Spleen (tissue), 11 donors: ENCODE results near the gene ST8SIA6. TPM values are rescaled to one million over a fixed set of nuclear protein-coding genes. Genes with fewer than 3 reads are reported as not detected.

Source experiments
- DNase-seq: peaks from one replicate; pipeline ENCODE4 v3.0.0-alpha.2; 2020
- H3K27ac ChIP-seq, 8 donors: fragments of 200-600 bp; sonication (generic) in 7 of 8; 1 replicate in 4 of 8; 2 replicates in 4 of 8; pipeline versions ENCODE4 v1.5.0 to v1.8.0; 2016 to 2021; ENCODE audit warnings: inconsistent platforms in 4 of 8, mild to moderate bottlenecking in 4 of 8, moderate library complexity in 1 of 8
- H3K27me3 ChIP-seq, 7 donors: fragments of 200-600 bp; sonication (generic) in 6 of 7; replicated peaks in 1 of 7; 1 replicate in 4 of 7; 2 replicates in 3 of 7; pipeline versions ENCODE4 v1.5.0 to v1.8.0; 2016 to 2021; ENCODE audit warnings: inconsistent platforms in 3 of 7, mild to moderate bottlenecking in 1 of 7
- H3K36me3 ChIP-seq, 6 donors: fragments of 200-600 bp; sonication (generic) in 5 of 6; 1 replicate in 4 of 6; 2 replicates in 2 of 6; pipeline versions ENCODE4 v1.5.0 to v1.8.0; 2016 to 2021; ENCODE audit warnings: inconsistent platforms in 2 of 6
- H3K4me1 ChIP-seq, 6 donors: fragments of 200-600 bp; sonication (generic) in 5 of 6; 1 replicate in 3 of 6; 2 replicates in 3 of 6; pipeline versions ENCODE4 v1.5.0 to v1.8.0; 2016 to 2021; ENCODE audit warnings: inconsistent platforms in 3 of 6
- H3K4me3 ChIP-seq, 8 donors: fragments of 200-600 bp; sonication (generic) in 7 of 8; 1 replicate in 4 of 8; 2 replicates in 4 of 8; pipeline versions ENCODE4 v1.5.0 to v1.8.0; 2016 to 2021; ENCODE audit warnings: inconsistent platforms in 4 of 8, mild to moderate bottlenecking in 4 of 8, moderate library complexity in 2 of 8
- H3K9me3 ChIP-seq, 8 donors: fragments of 200-600 bp; sonication (generic) in 7 of 8; 1 replicate in 4 of 8; 2 replicates in 4 of 8; pipeline versions ENCODE4 v1.5.0 to v1.8.0; 2016 to 2021; ENCODE audit warnings: inconsistent platforms in 4 of 8
- POLR2A ChIP-seq, 3 donors: fragments of 450-650 bp; IDR thresholded peaks; one replicate each; pipeline ENCODE4 v1.5.1; 2017; ENCODE audit warnings: antibody characterized with exemption in 3 of 3, mild to moderate bottlenecking in 1 of 3
- POLR2AphosphoS5 ChIP-seq, 3 donors: sonication (generic); formaldehyde crosslinking; IDR thresholded peaks; one replicate each; pipeline ENCODE4 v1.5.1; 2017; ENCODE audit warnings: antibody characterized with exemption in 3 of 3
- WGBS, 5 donors: extraction: QIAGEN DNeasy Blood & Tissue Kit in 3 of 5; methylation state at CpG; one replicate each; pipeline versions ENCODE4 v1.1.5 to v1.1.7; 2013 to 2018; 5-methylcytosine and 5-hydroxymethylcytosine counted together
- intact Hi-C: fragments of 100-400 bp; cut with DNase I; formaldehyde crosslinking; loops from one replicate; pipeline ENCODE4 v1.15.0; 2023; ENCODE audit warnings: low total_unique reads
- polyA plus RNA-seq, 3 donors: library from polyadenylated mRNA; stranded (reverse); fragments of 200-250 nt; gene quantifications; one replicate each; pipeline ENCODE4 v1.2.1, GENCODE V29; 2013
- total RNA-seq, 7 donors: library from RNA; depleted of rRNA in 3 of 7; stranded (reverse); fragments of >200 nt in 3 of 7; fragmentation: NEBNext Ultra II Directional in 4 of 7; extraction: Animal tissue kit (Norgen Biotek cat#: 25700) in 4 of 7; gene quantifications; one replicate each; pipeline versions ENCODE4 v1.1.0 to v1.2.1, GENCODE V29; 2016 to 2021
- TF ChIP-seq, protein P1 (sequence below), 11 experiments: fragments of 200-600 bp in 7 of 11; fragments of 450-650 bp in 4 of 11; sonication (generic) in 4 of 11; IDR thresholded peaks in 8 of 11; conservative IDR thresholded peaks in 3 of 11; 1 replicate in 7 of 11; 2 replicates in 4 of 11; pipeline versions ENCODE4 v1.4.0 to v1.8.0; 2016 to 2021; ENCODE audit warnings: antibody characterized with exemption in 11 of 11, inconsistent platforms in 4 of 11, mild to moderate bottlenecking in 1 of 11
- donor health status: healthy with polysubstance abuse.
- donor health status: DM: no; HTN: no; CAD: no; lungs with moderate emphysema.
- donor health status: DM: no; HTN: no; CAD: no.
- donor health status: Bipolar disorder and iron deficiency.
- donor health status: healthy.
- donor health status: DM: no; HTN: no; CAD: no.
- donor health status: DM: yes; HTN: yes; CAD: no.

Gene ST8SIA6
- total and polyA plus RNA-seq, 10 donors: 0.02 to 1.2 (median 1.0) TPM; not detected in 3

- DNase-seq: no peak
- Histone ChIP-seq H3K36me3 (no peaks in the 10 kb centered on the region), H3K9me3 (no peaks in the 10 kb centered on the region), H3K27me3 (no peaks in the 10 kb centered on the region), H3K27ac (no peak overlapping the region), H3K4me1 (no peaks in the 10 kb centered on the region), H3K4me3 (no peak overlapping the region)
- 38 to 88% (median 79%) methylated on average over 2 of the region's 2 CpGs for WGBS, 5 donors
- TF ChIP-seq, protein P1, sequence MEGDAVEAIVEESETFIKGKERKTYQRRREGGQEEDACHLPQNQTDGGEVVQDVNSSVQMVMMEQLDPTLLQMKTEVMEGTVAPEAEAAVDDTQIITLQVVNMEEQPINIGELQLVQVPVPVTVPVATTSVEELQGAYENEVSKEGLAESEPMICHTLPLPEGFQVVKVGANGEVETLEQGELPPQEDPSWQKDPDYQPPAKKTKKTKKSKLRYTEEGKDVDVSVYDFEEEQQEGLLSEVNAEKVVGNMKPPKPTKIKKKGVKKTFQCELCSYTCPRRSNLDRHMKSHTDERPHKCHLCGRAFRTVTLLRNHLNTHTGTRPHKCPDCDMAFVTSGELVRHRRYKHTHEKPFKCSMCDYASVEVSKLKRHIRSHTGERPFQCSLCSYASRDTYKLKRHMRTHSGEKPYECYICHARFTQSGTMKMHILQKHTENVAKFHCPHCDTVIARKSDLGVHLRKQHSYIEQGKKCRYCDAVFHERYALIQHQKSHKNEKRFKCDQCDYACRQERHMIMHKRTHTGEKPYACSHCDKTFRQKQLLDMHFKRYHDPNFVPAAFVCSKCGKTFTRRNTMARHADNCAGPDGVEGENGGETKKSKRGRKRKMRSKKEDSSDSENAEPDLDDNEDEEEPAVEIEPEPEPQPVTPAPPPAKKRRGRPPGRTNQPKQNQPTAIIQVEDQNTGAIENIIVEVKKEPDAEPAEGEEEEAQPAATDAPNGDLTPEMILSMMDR (IDR thresholded peaks at IDR 0.05 in 8 of 11, conservative IDR thresholded peaks at IDR 0.05 in 3 of 11): no peak
- TF ChIP-seq POLR2A (IDR thresholded peaks at IDR 0.05) (no peak), POLR2AphosphoS5 (IDR thresholded peaks at IDR 0.05) (no peak)
- intact Hi-C loops: no loop called here
These were observed 96.6 kb downstream of the ST8SIA6 start for GRCh38 chr10:17357781-17358180.

- intact Hi-C loops: no loop called here
- peaks cover 0 to under 1% (median 0%) of the 10 kb centered on the region in 7 donors for H3K27me3 ChIP-seq
- TF ChIP-seq, protein P1 (IDR thresholded peaks at IDR 0.05 in 8 of 11, conservative IDR thresholded peaks at IDR 0.05 in 3 of 11): no peak
- TF ChIP-seq POLR2AphosphoS5 (IDR thresholded peaks at IDR 0.05): no peak
- no peak for TF ChIP-seq POLR2A (IDR thresholded peaks at IDR 0.05)
- no peaks in the 10 kb centered on the region for H3K9me3 ChIP-seq
- no peak for DNase-seq
- WGBS, 5 donors: 57 to 86% (median 74%) methylated on average over 2 of the region's 2 CpGs
- no peaks in the 10 kb centered on the region for H3K4me1 ChIP-seq
- H3K27ac ChIP-seq: no peak overlapping the region
- H3K4me3 ChIP-seq: no peak overlapping the region
- H3K36me3 ChIP-seq: no peaks in the 10 kb centered on the region
These were observed 97.6 kb downstream of the ST8SIA6 start for GRCh38 chr10:17356820-17357219.

DNA sequence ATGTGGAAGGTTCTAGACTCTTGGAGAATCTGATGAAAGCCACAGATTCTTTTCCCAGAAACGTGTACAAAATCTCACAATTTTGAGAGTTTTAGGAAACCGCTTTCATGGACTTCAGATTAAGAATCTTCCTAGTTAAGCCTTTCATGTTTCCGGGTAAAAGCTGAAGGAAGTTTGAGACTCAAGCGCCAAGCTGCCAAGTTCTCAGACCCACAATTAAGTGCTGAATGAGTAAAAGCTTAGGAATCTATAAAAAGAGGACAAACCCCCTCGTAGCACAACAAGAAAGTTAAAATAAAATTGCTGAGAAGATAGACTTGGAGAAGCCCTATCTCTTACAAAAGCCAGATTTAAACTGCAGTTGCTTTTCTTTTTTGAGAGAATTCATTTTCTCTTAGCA is 99.6 kb downstream of the ST8SIA6 start:
- 48 to 79% (median 65%) methylated on average over 5 of the region's 5 CpGs for WGBS, 5 donors

DNA sequence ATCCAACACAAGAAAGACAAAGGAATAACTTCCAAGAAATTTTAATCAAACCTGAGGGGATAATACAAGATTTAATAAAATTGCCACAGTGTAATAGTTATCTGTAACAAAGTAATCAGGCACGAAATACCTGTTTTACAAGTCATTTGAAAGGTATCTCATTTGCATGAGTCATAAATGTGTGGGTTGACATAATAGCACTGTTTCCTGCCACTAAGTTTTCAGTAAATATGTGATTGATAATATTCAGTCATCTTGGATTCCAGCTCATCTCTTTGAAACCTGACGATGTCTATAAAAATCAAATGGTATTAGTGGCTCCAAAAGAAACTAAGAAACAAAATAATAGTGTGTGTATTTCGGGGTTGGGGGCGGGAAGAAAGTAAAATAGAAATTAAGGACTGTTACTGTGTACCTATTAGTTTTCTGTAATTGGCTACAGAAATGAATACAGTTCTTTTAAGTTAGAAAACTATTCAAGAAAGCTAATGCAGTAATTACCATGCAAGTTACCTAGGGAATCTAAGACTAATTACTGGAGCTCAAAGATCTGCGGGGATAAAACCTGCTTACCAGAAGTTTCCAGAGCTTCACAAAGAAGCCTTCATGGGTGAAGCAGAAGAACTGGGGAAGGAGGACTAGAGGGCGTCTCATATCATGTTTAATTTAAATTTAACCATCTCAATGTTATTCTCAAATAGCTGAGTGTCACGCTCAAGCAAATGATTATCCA is 100.7 kb downstream of the ST8SIA6 start:
- H3K4me3 ChIP-seq: no peak overlapping the region
- intact Hi-C loops: no loop called here
- TF ChIP-seq POLR2A (IDR thresholded peaks at IDR 0.05): no peak
- TF ChIP-seq, protein P1 (IDR thresholded peaks at IDR 0.05 in 8 of 11, conservative IDR thresholded peaks at IDR 0.05 in 3 of 11): no peak
- no peak for TF ChIP-seq POLR2AphosphoS5 (IDR thresholded peaks at IDR 0.05)

More for the DNA sequence above, 99.6 kb downstream of the ST8SIA6 start:
- no peak overlapping the region for H3K4me3 ChIP-seq
- TF ChIP-seq, protein P1 (IDR thresholded peaks at IDR 0.05 in 8 of 11, conservative IDR thresholded peaks at IDR 0.05 in 3 of 11): no peak
- TF ChIP-seq POLR2AphosphoS5 (IDR thresholded peaks at IDR 0.05): no peak
- no peak for TF ChIP-seq POLR2A (IDR thresholded peaks at IDR 0.05)
- H3K9me3 ChIP-seq: peaks cover 0 to 3% (median 0%) of the 10 kb centered on the region in 8 donors
- no peak overlapping the region for H3K27ac ChIP-seq
- peaks cover 0 to 4% (median 0%) of the 10 kb centered on the region in 7 donors for H3K27me3 ChIP-seq
- intact Hi-C loops: no loop called here
- DNase-seq: no peak
- H3K4me1 ChIP-seq: no peaks in the 10 kb centered on the region
- H3K36me3 ChIP-seq: no peaks in the 10 kb centered on the region

More for the DNA sequence above, 100.7 kb downstream of the ST8SIA6 start:
- Histone ChIP-seq H3K9me3 (peaks cover 0 to 3% (median 0%) of the 10 kb centered on the region in 8 donors), H3K27ac (no peak overlapping the region), H3K36me3 (no peaks in the 10 kb centered on the region), H3K27me3 (peaks cover 0 to 4% (median 0%) of the 10 kb centered on the region in 7 donors), H3K4me1 (no peaks in the 10 kb centered on the region)
- DNase-seq: no peak
- 65 to 88% (median 85%) methylated on average over 7 of the region's 7 CpGs for WGBS, 5 donors
